HG02885 (cell line): ENCODE measurements around the gene BBS1.

Experiments used
- ATAC-seq: cut with Tn5 transposase; IDR thresholded peaks from one replicate; pipeline ENCODE4 v1.9.1; 2021; ENCODE audit warnings: mild to moderate bottlenecking; ENCODE audit not compliant: unreplicated experiment, poor library complexity

The BBS1 gene

DNA sequence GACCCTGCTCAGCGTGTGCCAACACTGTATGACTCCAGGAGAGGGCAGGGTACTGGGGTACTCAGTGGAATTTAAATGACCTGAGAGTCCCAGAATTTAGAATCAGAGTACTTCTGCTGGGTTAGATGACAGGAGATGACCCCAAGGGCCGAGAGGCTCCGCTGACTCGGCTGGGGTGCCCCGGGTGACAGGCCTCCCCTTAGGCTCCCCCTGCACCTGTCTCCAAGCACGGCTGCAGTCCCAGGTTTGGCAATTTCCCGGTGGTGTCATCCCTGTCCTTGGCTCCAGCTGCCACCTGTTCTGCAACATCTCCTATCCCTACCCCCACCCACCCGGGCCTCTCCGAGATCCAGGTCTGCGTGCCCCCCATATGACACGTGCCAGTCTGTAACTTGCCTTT lies 37.6 kb downstream of the BBS1 start:
- no peak for ATAC-seq

DNA sequence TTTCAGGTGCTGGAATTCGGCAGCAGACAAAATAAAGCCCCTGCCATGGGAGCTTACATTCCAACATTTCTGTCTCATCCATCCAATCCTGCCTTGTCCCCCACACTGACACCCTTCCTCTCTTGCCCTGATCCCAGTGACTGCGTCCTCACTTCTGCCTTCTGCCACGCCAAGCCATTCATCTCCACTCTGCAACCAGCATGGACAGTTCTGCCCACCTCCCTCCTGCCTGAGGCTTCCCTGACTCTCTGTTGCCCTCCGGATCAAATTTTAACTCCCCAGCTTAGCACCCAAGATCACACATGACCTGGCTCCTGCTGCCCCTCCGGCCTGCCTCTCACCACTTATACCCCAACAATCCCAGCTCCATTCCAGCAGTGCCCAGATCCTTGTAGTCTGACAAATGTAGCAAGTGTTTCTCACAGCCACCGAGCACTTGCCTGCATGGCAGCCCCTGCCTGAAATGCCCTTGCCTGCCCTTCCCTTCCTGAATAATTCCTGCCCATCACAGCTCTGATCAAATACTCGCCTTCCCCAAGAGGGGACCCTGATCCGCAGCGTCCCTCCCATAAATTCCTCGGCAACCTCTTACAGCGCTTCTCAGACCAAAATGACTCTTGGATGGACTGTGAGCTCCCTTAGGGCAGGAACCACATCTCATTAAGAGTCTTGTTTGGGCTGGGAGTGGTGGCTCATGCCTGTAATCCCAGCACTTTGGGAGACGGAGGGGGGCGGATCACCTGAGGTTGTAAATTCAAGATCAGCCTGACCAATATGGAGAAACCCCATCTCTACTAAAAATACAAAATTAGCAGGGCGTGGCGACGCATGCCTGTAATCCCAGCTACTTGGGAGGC lies 38.6 kb downstream of the BBS1 start:
- no peak for ATAC-seq

DNA sequence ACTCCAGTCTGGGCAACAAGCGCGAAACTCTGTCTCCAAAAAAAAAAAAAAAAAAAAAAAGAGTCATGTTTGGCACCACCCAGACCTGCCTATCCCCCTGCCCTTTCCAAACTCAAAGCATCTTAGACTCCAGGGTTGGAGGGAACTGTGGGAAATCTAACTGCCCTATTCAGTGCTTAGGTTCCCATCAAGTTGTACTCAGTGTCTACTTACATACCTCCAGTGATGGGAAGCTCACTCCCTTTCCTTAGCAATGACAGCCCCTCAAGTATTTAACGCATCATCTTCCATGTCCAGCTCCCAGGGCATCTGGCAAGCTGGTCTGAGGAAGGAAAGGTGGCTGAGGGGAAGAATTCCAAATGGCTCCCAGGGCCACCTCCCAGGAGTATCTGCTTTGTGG lies 39.3 kb downstream of the BBS1 start:
- no peak for ATAC-seq

DNA sequence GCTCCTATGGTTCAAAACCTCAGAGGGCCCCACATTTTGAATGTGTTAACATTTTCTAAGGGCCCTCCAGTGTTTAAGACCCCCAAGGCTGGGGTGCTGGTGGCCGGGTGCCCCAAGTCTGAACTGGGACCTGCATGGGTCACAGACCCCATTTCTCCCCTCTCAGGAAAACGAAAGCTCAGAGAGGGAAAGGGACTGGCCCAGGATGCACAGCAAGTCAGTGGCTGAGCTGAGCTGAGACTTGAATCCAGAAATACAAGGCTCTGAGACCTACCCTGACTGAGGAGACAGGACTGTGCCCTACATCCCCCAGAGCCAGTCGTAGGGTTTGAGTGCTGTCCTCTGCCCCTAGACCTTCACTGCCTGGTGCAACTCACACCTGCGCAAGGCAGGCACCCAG lies 40.5 kb downstream of the BBS1 start:
- ATAC-seq, result no peak

DNA sequence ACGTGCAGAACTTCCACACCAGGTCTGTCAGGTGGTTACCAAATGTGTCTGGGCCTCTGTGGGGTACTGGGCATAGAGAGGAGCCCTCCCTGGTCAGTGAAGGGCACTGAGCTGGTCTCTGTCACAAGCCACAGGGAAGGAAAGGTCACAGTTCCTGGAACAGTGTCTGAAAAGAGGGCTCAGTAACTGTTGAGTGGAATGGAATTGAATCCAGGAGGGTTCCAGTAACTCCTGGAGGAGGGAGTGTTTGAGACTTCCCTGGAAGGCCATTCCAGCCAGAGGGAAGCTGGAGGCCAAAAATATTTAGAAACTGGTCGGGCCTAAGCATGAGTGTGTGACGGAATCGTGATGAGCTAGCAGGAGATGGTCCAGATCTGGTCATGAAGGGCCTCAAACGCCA lies 44.2 kb downstream of the BBS1 start:
- ATAC-seq, result no peak

DNA sequence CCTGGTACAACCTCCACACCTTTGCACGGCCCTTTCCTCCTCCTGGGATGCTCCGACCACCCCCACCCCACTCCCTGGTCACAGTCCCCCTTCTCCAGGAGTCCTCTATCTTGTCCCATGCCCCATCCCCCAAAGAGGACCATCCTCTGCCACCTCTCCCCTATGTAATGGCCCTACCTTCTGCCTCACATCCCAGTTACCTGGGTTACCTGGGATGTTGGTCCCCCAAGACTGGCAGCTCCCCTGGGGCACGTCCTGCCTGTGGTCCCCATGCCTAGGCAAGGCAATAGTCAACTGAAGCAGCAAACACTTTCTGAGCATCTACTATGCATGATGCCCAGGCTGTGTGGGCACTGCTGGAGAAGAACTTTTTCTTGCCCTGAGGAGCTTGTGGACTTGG lies 45.0 kb downstream of the BBS1 start:
- no peak for ATAC-seq

DNA sequence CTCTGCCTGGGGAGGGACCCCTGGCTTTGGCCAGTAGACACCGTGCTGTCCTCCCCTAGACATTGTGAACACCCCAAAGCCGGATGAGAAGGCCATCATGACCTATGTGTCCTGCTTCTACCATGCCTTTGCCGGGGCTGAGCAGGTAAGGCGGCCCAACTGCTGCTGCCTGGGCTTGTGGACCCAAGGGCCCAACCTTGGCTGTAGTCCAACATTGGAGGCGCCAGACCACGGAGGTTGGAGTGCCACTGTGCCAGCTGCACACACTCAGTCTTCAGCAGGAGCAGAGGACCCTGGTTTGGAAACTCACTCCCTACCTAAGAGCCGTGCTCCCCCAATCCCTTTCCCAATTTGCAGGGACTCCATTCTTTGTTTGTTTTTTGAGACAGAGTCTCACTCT lies 45.7 kb downstream of the BBS1 start:
- ATAC-seq, result no peak

DNA sequence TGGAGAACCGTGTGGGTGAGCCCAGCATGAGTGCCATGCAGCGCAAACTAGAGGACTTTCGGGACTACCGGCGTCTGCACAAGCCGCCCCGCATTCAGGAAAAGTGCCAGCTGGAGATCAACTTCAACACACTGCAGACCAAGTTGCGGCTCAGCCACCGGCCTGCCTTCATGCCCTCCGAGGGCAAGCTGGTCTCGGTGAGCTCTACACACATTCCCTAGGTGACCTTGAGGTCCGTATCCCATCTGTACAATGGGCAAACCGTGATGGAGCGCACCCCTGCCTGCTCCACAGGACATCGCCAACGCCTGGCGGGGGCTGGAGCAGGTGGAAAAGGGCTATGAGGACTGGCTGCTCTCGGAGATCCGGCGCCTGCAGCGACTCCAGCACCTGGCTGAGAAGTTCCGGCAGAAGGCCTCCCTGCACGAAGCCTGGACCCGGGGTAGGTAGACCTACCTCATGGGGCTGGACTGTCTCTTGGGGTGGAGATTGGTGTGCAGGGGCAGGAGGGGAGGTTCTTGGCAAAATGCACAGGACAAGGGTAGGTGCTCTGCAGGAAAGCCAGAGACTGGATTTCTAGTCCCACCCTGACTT lies 47.4 kb downstream of the BBS1 start:
- ATAC-seq, result no peak

DNA sequence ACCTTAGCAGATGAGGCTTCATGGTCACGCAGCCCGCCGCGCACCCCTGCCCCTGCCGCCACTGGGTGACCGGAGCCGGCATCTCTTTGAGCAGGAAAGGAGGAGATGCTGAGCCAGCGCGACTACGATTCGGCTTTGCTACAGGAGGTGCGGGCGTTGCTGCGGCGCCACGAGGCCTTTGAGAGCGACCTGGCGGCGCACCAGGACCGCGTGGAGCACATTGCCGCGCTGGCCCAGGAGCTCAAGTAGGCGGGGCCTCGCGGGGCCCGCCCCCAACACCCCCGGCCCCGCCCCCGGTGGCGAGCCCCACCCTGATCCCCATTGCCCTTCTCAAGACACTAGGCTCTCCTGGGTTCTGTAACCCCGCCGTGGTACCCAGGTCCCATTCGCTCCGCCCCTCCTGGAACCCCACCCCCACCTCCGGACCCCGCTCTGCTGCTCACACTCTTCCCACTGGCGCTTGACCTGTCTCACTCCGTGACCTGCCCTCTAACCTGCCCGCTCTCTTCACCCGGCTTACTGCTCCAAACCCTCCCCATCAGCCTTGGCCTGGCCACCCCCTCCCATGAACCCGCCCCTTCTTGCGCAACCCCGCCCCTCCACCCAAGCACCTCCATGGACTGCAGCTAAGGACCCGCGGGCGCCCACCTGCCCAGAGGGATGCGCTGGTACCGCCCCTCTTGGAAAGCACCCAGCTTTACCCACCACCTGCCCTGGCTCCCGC lies 48.9 kb downstream of the BBS1 start:
- ATAC-seq, result no peak

DNA sequence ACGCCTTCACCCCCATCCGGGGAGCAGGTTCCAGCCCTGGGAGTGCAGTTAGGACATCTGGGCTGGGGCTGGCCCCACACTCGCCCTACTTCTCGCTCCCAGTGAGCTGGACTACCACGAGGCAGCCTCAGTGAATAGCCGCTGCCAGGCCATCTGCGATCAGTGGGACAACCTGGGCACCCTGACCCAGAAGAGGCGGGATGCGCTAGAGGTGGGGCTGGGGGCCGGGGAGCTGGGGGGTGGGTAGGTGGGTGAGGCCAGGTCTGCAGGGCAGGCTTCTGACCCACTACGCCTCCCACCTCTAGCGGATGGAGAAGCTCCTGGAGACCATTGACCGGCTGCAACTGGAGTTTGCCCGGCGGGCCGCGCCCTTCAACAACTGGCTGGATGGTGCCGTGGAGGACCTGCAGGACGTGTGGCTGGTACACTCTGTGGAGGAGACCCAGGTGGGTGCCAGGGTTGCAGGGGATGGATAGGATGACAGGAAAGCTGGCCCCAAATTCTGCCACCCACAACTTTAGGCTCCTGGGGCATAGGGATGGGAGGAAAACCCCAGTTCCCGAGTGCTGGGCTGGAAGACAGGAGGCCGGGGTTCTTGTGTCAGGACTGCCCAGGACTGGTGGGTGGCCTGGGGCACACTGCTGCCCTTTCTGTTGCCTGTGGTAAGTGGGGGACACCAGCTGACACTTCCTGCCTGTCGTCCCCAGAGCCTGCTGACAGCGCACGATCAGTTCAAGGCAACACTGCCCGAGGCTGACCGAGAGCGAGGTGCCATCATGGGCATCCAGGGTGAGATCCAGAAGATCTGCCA lies 49.6 kb downstream of the BBS1 start:
- ATAC-seq, result no peak

DNA sequence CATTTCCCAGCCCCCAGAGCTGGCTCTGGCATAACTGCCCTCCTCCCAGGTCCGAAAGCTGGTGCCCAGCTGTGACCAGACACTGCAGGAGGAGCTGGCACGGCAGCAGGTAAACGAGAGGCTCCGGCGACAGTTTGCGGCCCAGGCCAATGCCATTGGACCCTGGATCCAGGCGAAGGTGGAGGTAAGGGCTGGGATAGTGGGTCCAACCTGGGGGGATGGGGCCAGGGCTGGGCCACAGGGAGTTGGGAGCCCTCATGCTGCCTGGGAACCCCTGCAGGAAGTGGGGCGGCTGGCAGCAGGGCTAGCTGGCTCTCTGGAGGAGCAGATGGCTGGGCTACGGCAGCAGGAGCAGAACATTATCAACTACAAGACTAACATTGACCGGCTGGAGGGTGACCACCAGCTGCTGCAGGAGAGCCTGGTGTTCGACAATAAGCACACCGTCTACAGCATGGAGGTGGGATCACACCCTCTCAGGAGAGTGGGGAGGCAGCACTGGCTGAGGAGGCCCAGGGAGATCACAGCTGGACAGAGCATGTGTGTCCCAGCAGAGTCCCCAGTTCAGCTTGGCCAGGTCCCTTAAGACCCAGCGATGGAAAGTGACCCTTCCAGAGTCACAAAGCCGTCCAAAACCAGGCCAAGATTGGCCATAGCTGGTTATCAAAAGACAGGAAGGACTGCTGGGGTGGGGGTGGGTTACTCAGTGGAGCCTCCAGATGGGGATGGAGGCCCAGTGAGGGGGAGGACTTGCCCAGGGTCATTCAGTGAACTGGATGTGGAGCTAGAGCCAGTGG lies 50.9 kb downstream of the BBS1 start:
- ATAC-seq, result no peak

DNA sequence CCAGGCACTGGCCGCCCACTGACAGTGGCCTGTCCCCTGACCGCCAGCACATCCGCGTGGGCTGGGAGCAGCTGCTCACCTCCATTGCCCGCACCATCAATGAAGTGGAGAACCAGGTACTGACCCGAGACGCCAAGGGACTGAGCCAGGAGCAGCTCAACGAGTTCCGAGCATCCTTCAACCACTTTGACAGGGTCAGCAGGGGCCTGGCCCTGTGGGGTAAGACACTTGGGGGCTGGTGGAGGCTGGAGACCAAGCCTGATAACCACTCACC lies 51.5 kb downstream of the BBS1 start:
- ATAC-seq, result no peak

DNA sequence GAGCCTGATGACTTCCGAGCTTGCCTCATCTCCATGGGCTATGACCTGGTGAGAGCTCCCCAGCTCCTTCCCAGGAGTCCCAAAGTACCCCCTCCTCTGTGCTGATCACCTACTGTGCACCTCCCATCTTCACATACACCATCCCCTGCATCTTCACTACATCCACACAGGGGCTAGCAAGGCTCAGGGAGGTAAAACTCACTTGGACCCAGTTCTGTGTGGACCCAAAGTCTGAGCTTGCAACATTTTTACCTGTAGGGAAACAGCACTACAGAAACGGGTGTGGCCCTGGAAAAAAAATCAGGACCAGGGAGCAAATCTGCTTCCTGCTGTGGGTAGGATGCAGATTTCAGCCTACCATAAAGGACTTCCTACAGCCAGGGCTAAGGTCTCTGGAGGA lies 51.8 kb downstream of the BBS1 start:
- no peak for ATAC-seq

DNA sequence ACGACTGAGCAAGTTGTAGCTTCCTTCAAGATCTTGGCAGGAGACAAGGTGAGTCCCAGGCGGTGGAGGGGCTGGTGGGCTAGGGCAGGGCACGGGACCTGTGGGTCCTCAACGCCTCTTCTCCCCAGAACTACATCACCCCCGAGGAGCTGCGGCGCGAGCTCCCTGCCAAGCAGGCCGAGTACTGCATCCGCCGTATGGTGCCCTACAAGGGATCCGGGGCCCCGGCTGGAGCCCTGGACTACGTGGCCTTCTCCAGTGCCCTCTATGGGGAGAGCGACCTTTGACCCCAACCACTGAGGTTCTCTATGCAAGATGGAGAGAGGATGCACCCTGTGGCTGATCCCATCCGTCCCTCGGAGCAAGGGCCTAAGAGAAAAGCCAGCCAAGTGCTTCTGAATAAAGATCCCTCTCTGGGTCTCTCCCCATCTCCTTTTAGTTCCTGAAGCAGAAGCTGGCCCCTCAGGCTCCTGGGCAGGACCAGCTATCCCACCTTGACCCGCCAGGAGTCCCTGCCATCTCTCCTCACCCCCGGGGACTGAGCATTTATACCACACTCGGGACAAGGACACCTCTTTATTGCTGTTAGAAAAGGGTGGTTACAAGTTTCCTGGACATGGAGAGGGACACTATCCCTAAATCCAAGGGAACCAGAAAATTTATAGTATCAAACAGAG lies 52.6 kb downstream of the BBS1 start:
- ATAC-seq, result no peak

DNA sequence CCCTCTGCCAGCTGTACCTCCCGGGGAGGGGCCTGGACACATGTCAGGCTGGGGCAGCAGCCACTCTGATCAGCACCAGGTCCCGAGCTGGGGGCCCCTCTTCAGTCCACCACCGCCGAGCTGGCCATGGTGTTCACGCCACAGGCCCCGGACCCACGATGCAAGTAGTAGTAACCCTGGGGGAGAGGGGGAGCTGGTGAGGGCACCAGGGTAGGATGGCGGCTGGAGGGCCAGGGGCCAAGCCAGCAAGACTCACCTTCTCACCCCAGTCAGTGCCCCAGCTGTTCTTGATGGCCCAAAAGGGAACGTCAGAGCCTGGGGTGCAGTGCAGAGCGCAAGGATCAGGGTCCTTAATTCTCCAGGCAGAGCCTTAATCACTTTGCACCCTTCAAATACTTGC lies 53.4 kb downstream of the BBS1 start:
- no peak for ATAC-seq

DNA sequence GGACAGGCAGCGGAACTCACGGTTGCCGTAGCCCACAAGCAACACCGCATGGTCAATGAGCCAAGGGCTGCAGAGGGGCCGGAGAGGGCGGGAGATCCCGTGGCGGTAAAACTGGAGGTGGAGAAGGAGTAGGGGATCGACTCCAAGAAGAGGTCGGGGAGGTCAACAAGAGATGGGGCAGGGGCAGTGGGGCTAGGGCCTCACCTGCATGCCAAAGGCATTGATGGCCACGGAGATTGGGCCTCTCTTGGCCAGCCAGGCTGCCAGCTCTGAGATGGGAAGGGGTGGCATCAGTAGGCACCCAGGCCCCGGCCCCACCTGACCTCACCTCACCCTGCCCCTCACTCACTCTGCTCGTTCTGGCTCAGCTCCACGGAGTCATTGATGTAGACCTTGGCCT lies 54.1 kb downstream of the BBS1 start:
- ATAC-seq, result no peak

DNA sequence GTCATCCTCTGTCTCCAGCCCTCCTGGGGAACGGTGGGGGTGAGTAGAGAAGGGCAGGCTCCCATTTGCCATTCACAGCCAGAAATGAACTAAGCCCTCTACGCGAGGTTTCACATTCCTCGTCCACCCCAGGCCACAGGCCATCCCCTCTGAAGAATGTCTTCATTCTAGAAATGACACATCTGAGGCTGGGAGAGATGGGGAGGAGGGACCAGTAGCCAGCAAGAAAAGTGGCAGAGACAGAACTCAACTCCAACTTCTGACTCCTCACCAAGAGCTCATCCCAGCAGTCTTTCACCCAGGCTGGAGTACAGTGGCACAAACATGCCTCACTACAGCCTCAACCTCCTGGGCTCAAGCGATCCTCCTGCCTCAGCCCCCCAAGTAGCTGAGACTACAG lies 54.5 kb downstream of the BBS1 start:
- ATAC-seq, result no peak

DNA sequence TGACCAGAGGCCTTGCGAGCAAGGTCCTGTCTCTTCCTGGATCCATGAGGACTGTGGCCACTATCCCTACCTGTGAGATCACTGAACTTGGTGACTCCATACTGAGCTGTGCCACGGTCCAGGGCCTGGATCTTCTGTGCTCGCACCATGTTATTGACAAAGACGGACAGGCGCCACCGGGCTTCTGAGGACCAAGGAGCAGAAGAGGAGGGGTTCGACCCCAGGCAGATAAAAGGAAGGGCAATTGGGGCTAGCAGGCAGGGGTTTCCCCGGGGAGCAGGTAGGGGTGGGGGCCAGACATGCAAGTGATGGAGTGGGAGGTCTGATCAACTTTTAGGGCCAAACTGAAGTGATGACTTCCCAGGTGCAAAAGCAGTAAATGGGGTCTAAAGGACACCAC lies 55.8 kb downstream of the BBS1 start:
- ATAC-seq, result no peak

DNA sequence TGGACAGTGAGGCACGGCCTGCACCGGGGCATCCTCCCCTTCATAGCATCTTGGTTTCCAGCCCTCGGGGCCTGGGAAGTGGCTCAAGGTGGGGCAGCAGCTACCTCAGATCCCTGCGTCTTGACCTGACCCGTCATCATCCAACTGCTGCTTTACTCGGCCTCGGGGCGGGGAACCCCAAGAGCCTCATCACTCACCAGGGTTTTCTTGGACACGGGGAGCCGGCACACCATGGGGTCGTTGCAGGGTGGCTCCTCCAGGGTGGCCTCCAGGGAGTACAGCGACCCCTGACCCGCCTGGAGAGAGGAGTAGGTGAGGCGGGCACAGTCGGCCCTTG lies 57.3 kb downstream of the BBS1 start:
- ATAC-seq, result no peak
